GM19328 (cell line): ENCODE results near the gene LMNA.

Experiments
- ATAC-seq: cut with Tn5 transposase; IDR thresholded peaks from one replicate; pipeline ENCODE4 v1.9.1; 2021; ENCODE audit warnings: mild to moderate bottlenecking, moderate library complexity; ENCODE audit not compliant: unreplicated experiment

Gene LMNA

DNA sequence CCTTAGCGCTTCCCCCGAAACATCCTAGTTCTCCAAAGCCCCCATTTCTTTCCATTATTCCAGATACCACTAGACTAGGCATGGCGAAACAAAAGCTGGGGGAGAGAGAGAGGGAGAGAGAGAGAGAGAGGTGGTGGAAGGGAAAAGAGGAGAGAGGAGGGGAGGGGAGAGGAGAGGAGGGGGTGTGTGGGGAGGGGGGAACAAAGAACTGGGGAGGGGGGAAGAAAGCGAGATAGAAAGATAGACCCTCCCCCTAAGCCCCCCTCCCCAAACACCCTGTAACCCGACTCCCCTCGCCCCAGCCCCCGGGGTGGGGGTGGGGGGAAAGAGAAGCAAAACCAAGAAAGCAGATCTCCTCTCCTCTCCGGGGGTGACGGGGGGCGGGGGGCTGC, 32.6 kb upstream of the LMNA start:
- ATAC-seq = no peak

DNA sequence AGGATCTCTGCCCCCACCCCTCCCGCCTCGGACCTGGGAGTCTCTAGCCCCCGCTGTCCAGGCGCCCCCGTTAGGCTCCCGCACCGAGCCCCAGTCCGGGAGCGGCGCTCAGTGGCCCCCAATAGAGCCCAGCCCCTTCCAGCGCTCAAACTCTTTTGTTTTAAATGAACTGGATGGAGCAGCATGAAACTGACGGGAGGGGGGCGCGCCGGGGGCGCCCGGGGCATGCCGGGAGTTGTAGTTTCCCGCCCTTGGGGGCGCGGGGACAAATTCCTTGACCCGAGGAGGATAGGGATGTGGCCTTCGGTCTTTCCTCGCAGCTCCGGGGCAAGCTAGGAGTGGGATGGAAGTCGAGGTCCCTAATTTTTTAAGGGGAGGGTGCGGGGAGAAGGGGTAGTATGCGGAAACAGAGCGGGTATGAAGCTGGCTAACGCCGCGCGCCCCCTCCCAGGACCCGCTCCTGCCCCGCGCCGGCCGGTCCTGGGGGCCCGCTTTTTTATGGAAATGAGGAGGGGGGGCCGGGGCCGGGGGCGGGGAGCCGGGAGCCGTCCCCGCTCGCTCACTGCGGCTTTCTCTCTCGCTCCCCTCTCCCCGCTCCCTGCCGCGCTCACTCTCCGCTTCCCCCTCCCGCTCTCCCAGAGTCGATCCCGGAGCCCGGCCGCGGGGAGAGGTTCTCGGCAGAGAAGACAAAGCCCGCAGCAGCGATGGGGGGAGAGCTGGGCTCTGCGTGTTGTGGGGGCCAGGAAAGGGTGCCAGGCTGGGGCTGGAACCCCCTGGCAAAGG, 32.0 kb upstream of the LMNA start, which contains the start of gene MEX3A:
TSS of gene MEX3A (minus strand) at position 157 of the 783 bp plus-strand sequence. CDS start 467 bp downstream, outside the sequence.
- no peak for ATAC-seq

- ATAC-seq = no peak
Measured at GRCh38 chr1:156083800-156084790, 30.4 kb upstream of the LMNA start.

- ATAC-seq = no peak
Measured at GRCh38 chr1:156086256-156086662, 28.3 kb upstream of the LMNA start.

GRCh38 chr1:156089704-156090103, 24.8 kb upstream of the LMNA start:
- ATAC-seq = no peak

DNA sequence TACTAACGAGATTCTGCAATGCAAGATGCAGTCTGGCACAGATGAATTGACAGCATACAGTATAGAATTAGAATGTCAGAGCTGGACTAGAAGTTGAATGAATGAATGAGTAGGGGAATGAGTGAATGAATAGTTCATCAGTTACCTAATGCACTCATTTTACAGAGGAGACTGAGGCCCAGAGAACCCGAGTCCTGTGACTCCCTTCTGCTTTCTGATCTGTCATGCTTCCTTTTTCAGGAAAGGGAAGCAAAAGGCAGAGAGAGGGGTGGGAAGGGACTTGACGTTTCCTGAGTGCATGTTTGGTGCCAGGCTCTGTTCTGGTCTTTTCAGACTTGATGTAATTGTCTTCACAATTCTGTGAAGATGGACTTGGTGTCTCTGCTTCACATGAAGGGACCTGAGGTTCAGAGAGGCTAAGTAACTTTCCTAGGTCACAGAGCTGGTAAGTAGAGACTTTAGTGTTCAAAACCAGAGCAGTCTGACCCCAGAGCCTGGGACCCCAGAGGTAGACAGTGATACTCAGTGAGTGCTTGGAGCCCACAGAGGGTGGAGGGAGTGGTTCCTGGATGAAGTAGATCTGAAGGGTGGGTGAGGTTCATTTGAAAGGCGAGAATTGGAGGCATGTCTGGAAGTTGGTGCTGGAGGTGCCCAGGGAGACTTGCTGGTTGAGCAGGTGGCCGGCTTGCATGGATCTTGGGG, 24.2 kb upstream of the LMNA start:
- no peak for ATAC-seq

DNA sequence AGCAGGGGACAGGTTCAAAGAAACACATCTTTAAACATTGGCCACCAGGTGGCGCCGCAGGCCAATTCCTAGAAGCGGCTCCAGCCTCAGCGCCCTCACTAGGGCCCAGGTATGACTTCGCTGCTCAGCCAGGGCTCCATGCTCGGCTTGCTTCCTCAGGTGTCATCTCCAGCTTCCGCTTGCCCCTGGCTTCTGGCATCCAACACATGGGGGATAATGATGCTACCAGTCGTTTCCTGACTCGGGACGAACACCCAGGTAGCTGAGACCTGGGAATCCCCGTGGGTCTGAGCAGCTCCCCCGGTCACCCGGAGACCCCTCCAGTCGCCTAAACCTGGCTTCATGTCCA, 23.7 kb upstream of the LMNA start:
- ATAC-seq = no peak

DNA sequence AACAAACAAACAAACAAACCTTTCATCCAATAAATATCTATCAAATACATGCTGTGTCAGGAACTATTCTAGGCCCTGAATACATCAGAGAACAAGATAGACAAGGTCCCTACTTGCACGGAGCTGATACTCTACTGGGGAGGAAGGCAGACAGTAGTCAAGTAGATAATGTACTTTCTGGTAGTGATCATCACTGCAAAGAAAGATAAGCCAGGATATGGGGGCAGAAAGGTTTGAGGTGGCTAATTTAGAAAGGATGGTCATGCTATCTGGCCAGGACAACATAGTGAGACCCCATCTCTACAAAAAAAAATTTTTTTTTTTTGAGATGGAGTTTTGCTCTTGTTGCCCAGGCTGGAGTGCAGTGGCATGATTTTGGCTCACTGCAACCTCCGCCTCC, 22.9 kb upstream of the LMNA start:
- no peak for ATAC-seq

GRCh38 chr1:156095906-156096508, 18.5 kb upstream of the LMNA start:
- ATAC-seq = no peak

GRCh38 chr1:156096640-156097391, 17.7 kb upstream of the LMNA start:
- no peak for ATAC-seq

DNA sequence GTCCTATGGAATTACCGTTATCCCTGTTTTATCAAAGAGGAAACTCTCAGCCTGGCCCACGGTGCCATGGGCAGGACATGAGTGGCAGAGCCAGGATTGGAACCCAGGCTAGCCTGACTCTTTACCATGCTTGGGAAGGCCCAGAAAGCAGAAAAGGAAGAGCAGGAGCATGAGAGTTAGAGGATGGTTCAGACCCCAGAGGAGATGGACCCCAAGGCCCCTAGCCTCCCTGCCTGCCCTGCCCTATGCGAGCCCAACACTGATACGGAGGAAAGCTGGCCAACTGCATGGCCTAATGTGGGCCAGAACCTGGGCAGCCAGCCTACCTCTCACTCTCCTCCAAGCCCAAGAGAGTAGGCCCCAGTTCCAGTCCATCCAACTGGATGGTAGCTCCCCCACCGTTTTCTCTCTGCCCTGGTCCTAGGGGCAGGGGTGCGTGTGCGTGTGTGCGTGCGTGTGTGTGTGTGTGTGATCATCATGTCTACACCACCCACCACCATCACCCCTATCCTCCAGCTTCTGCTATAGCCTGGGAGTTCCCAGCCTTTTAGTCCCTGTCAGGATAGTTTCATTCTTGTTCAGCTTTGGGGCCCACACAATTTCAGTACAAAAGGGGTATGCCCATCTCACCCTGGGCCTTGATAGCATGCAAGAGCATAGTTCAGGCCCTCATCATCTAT, 16.9 kb upstream of the LMNA start:
- ATAC-seq = no peak

DNA sequence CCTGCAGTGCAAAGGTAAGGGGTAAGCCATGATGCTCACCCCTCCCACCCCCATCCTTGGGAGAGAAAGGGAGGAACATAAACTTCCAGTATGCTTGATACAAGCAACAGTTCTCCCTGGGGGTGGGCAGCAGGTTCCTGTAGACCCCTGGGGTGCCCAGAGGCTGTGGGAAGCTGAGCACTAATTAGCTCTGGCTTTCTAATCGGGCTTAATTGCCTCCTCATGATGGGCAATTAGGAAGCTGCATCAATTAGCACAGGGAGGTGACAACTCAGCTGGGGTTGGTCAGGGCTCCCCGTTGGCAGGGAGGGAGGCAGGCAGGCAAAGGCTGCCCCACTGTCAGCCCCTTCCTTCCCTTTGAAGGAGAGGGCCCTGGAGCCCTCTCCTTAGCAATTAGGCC, 15.7 kb upstream of the LMNA start:
- no peak for ATAC-seq

- no peak for ATAC-seq
Measured at GRCh38 chr1:156099282-156099681, 15.2 kb upstream of the LMNA start.

- no peak for ATAC-seq
Measured at GRCh38 chr1:156100205-156100995, 14.1 kb upstream of the LMNA start.

DNA sequence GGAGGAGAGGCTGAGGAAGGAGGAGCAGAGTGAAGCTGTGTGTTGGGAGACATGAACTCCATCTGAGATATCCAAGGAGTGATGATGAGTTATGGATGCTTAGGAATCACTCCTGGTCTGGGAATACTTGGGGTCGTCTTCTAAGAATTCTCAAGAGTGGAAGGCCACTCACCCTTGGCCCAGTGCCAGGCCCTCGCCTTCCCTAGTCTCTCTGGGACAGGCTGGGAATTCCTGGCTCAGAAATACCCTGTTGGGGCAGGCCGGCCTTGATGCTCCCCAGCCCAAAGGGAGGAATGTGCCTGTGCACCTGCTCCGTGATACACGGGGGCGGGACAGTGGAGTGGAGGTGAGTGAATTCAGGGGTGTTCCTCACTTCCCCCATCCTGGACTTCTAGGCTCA, 12.6 kb upstream of the LMNA start:
- no peak for ATAC-seq

DNA sequence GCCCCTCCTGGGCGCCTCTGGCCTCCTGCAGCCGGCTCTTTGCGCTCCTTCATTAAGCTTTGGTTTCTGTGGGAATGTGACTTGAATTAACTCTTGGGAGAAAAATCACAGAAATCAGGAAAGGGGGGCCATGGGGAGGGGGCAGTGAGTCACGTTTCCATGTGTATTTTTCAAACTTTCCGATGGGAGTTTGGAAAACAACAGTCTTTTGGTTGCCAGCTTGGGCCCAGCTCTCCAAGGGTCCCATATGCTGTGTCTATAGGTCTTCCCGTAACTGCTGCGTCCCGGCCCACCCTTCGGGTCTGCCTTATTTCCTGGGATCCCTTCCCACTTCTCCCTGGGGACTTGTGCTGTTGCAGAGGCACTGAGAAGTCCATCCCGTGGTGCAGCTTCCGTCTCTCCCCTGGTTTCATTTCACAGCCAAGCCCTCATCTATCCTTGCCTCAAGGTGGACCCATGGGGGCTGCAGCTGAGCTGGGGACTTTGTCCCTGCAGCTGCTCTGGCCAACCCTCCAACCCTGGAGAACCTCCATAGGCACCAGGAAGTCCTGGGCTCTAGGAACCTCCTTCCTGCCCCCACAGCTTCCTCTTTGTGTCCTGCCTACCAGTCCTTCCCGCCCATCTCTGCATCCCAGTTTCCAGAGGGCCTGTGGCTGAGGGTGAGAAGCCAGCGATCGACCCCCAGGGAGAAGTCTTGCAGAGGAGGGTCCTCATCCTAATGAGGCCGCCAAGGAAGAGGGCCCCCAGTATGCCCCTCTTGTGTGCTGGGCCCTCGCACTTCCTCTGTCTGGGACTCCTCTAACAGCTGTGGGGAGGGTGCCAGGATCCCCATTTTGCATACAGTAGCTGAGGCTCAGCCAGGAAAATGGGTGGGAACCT, 11.6 kb upstream of the LMNA start:
- no peak for ATAC-seq

DNA sequence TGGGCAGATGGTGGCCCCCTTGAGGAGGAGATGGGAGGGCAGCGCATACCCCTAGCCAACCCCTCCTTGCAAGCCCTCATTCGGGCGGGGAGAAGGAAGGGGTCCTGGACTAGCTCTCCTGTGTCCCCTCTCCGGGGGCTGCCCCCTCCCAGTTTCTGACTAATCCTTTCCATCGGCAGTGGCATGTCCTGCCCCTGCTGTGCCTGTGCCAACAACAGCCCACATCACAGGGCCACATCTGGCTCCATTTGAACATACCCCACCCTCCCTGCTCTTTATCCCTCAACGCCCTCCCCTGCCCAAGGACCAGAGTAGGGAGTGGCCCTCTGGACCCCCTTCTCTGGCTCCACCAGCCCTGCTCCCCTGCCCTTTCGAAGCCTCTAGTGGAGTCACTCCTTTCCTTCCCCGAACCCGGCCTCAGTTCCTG, 11.0 kb upstream of the LMNA start:
- ATAC-seq = no peak
